HepG2 (cell line): ENCODE measurements around the gene TSHB. TPM values are rescaled to one million over a fixed set of nuclear protein-coding genes. Genes with fewer than 3 reads are reported as not detected.

Experiments
- ATAC-seq: fragments of 200-7000 bp; cut with Tn5 transposase; 3 replicates; pipeline ENCODE4 v1.9.1; 2020; ENCODE audit warnings: mild to moderate bottlenecking, moderate library complexity
- BruUV-seq: library from RNA; stranded (reverse); fragments of 400-500 nt; replicated peaks from 2 replicates; lab custom pipeline; 2021; lab: Mats Ljungman, UMichigan
- CTCF ChIA-PET: fragments of 300-600 bp; formaldehyde crosslinking; extraction: SDS; loops from one replicate; lab custom pipeline; 2021; ENCODE audit warnings: low total read pairs, inconsistent platforms, low intra/inter-chr PET ratio; lab: Yijun Ruan, JAX
- POLR2A ChIA-PET: fragments of 350-600 bp; sonication (Branson Sonifier 250); formaldehyde crosslinking; loops from one replicate; lab custom pipeline; 2020; ENCODE audit warnings: antibody characterized with exemption, inconsistent platforms; lab: Yijun Ruan, JAX
- DNase-seq: peaks from one replicate; pipeline ENCODE4 v3.0.0-alpha.2; 2015; ENCODE audit warnings: low spot score
- FAIRE-seq: peaks from 3 replicates; lab custom pipeline; 2011; peaks lifted over from hg19 to GRCh38; lab: Jason Lieb, UNC
- H2AFZ ChIP-seq: one replicate; pipeline ENCODE4 v1.6.1; 2011; ENCODE audit warnings: low read length, inconsistent platforms
- H3K27ac ChIP-seq: fragments of 300-600 bp; 3 replicates; pipeline ENCODE4 v1.8.0; 2011; ENCODE audit warnings: mixed run types, mild to moderate bottlenecking, mixed read lengths, low read length, inconsistent platforms; ENCODE audit not compliant: insufficient read depth; ENCODE audit errors: extremely low read length
- H3K27me3 ChIP-seq, 2 experiments: fragments of 200-600 bp in 1 of 2; 2 replicates in 1 of 2; 3 replicates in 1 of 2; pipeline versions ENCODE4 v1.6.0 to v1.8.0; 2011; ENCODE audit warnings: low read length in 2 of 2, mild to moderate bottlenecking in 2 of 2, moderate library complexity in 2 of 2, inconsistent platforms in 1 of 2; ENCODE audit not compliant: insufficient read depth in 2 of 2, control insufficient read depth in 1 of 2
- H3K36me3 ChIP-seq, 2 experiments: fragments of 200-600 bp in 1 of 2; replicated peaks in 1 of 2; 2 replicates in 1 of 2; 3 replicates in 1 of 2; pipeline versions ENCODE4 v1.5.1 to v1.8.0; 2011; ENCODE audit warnings: low read length in 2 of 2, inconsistent platforms in 1 of 2; ENCODE audit not compliant: insufficient read depth in 2 of 2, control insufficient read depth in 1 of 2
- H3K4me1 ChIP-seq: 2 replicates; pipeline ENCODE4 v1.5.1; 2012; ENCODE audit warnings: low read length, inconsistent platforms; ENCODE audit not compliant: insufficient read depth
- H3K4me2 ChIP-seq: 2 replicates; pipeline ENCODE4 v1.6.0; 2011; ENCODE audit warnings: low read depth, low read length, inconsistent platforms
- H3K4me3 ChIP-seq, 3 experiments: fragments of 200-600 bp in 1 of 3; sonication (generic), shearing (Covaris generic) in 1 of 3; replicated peaks in 1 of 3; 2 replicates each; pipeline ENCODE4 v1.5.1; 2011 to 2016; ENCODE audit warnings: low read length in 3 of 3, inconsistent platforms in 2 of 3, low read depth in 2 of 3, mild to moderate bottlenecking in 2 of 3, control low read depth in 1 of 3, mixed read lengths in 1 of 3; ENCODE audit not compliant: insufficient read depth in 1 of 3
- H3K79me2 ChIP-seq: one replicate; pipeline ENCODE4 v1.6.1; 2011; ENCODE audit warnings: low read length, inconsistent platforms; ENCODE audit not compliant: insufficient read depth
- H3K9ac ChIP-seq: 2 replicates; pipeline ENCODE4 v1.6.0; 2011; ENCODE audit warnings: mild to moderate bottlenecking, low read depth, low read length, inconsistent platforms; ENCODE audit not compliant: insufficient read depth
- H3K9me3 ChIP-seq: 2 replicates; pipeline ENCODE4 v1.5.1; 2012; ENCODE audit warnings: mild to moderate bottlenecking, low read length
- H4K20me1 ChIP-seq: 2 replicates; pipeline ENCODE4 v1.6.0; 2011; ENCODE audit warnings: inconsistent platforms, mild to moderate bottlenecking, low read length, moderate library complexity; ENCODE audit not compliant: insufficient read depth
- AFF4 ChIP-seq: sonication (generic); formaldehyde crosslinking; IDR thresholded peaks from 2 replicates; pipeline ENCODE4 v1.4.0; 2020; ENCODE audit warnings: missing genetic modification reagents
- ATF5 ChIP-seq: sonication (generic); formaldehyde crosslinking; IDR thresholded peaks from 2 replicates; pipeline ENCODE4 v1.4.0; 2020; ENCODE audit warnings: mild to moderate bottlenecking, low read depth, missing genetic modification reagents
- HOXA3 ChIP-seq: sonication (generic); formaldehyde crosslinking; IDR thresholded peaks from 2 replicates; pipeline ENCODE4 v1.5.0; 2020; ENCODE audit warnings: missing genetic modification reagents
- IKZF5 ChIP-seq: IDR thresholded peaks from 2 replicates; pipeline ENCODE4 v1.6.1; 2018; ENCODE audit warnings: missing genetic modification reagents, mild to moderate bottlenecking, missing compliant biosample characterization
- SMC3 ChIP-seq: IDR thresholded peaks from 2 replicates; pipeline ENCODE4 v1.6.1; 2011; ENCODE audit warnings: low read length, improper control_type of control experiment
- STAG1 ChIP-seq: sonication (generic); formaldehyde crosslinking; IDR thresholded peaks from 2 replicates; pipeline ENCODE4 v1.4.0; 2020; ENCODE audit warnings: missing genetic modification reagents
- ZNF367 ChIP-seq: sonication (generic); formaldehyde crosslinking; IDR thresholded peaks from 2 replicates; pipeline ENCODE4 v1.4.0; 2020; ENCODE audit warnings: missing genetic modification reagents, borderline replicate concordance
- WGBS: methylation state at CpG from one replicate; pipeline ENCODE4 v1.1.6; 2017; ENCODE audit warnings: low lambda C conversion rate; 5-methylcytosine and 5-hydroxymethylcytosine counted together
- in situ Hi-C: cut with HindIII; loops from 2 replicates; pipeline ENCODE4 v1.10.0; 2017; ENCODE audit warnings: low pct_unique_long_range_greater_than_20kb; ENCODE audit not compliant: extremely low pct_ligation_motif_present
- intact Hi-C: fragments of 100-400 bp; cut with micrococcal nuclease; formaldehyde crosslinking; loops from one replicate; pipeline ENCODE4 v1.10.0; 2022; ENCODE audit not compliant: unreplicated experiment
- polyA plus RNA-seq, 8 experiments: library from polyadenylated mRNA; depleted of rRNA in 3 of 8; stranded (reverse) in 7 of 8; unstranded in 1 of 8; fragments of >200 nt; fragmentation: Illumina TruSeq in 4 of 8; extraction: Trizol in 4 of 8; gene quantifications; 2 replicates each; pipeline versions ENCODE4 v1.2.1 to v1.2.3, GENCODE V29; 2011 to 2016; ENCODE audit warnings: low read depth in 4 of 8, missing spikeins in 1 of 8, mixed read lengths in 1 of 8; ENCODE audit not compliant: insufficient read depth in 1 of 8
- total RNA-seq, 5 experiments: library from RNA; depleted of rRNA; stranded (reverse); fragments of >200 nt; fragmentation: Illumina TruSeq; extraction: Trizol; gene quantifications; 2 replicates each; pipeline ENCODE4 v1.2.3, GENCODE V29; 2016; ENCODE audit warnings: low read depth in 1 of 5
- TF ChIP-seq, protein P1 (sequence below): sonication (generic); formaldehyde crosslinking; IDR thresholded peaks from 2 replicates; pipeline ENCODE4 v1.5.0; 2020; ENCODE audit warnings: mild to moderate bottlenecking, missing genetic modification reagents, moderate library complexity

Gene TSHB
- total and polyA plus RNA-seq, 2 of the 13 experiments (the other 11 are each of a cell fraction or from before 2014, with no cell fraction given), result not detected

DNA sequence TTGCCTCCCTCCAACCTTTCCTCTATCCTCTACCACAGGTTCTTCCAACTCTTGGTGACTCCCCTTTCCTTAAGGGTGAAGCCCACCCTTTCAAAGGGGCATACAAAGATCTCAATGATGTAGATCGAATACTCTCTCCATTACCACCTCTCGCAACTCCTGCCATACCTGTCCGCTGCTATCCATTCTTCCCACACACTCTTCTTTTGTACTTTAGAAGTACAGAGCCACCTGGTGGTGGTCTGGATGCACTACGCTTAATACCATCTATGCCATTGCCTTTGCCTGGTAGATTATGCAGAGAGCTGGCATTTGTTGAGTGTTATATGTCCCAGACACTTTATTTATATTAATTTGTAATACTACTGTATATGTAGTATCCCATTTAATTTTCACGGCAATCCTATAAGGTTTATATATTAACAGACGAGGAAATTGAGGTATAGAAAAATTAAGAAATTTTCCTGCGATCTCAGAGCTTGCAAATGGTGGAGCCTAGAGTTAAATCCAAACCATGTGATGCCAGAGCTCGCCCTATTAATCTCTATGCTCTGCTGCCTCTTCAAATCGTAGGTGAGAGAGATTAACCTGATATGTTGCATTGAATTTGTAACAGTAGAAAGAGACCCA lies 22.9 kb downstream of the TSHB start:
- H3K36me3 ChIP-seq, result no peaks in the 10 kb centered on the region
- WGBS, result 9% methylated on average over 9 of the region's 9 CpGs
- POLR2A ChIA-PET, result no interaction called here

More for the DNA sequence above, 22.9 kb downstream of the TSHB start:
- BruUV-seq, result no TSS peak
- Histone ChIP-seq H4K20me1 (no peaks in the 10 kb centered on the region), H3K9ac (no peak overlapping the region), H2AFZ (no peak overlapping the region), H3K9me3 (no peaks in the 10 kb centered on the region), H3K4me2 (no peak overlapping the region), H3K79me2 (no peaks in the 10 kb centered on the region), H3K27me3 (peaks cover 0 to 11% of the 10 kb centered on the region in 2 experiments; a peak in 1 of 5 replicates), H3K4me3 (no peak overlapping the region), H3K4me1 (no peaks in the 10 kb centered on the region), H3K27ac (no peak overlapping the region)
- peak; percentile 94 for ATAC-seq
- intact Hi-C loops (loop anchor here (2.0 kb wide), 1 partner anchor 74 kb away; no protein-coding TSS in a partner anchor), in situ Hi-C loops (no loop called here)
- TF ChIP-seq ATF5 (CRISPR knock-in tag) (no peak), STAG1 (CRISPR knock-in tag) (peak; percentile 71), IKZF5 (CRISPR knock-in tag) (no peak), SMC3 (peak; percentile 81), AFF4 (no peak), HOXA3 (no peak), ZNF367 (CRISPR knock-in tag) (no peak)
- TF ChIP-seq, protein P1, sequence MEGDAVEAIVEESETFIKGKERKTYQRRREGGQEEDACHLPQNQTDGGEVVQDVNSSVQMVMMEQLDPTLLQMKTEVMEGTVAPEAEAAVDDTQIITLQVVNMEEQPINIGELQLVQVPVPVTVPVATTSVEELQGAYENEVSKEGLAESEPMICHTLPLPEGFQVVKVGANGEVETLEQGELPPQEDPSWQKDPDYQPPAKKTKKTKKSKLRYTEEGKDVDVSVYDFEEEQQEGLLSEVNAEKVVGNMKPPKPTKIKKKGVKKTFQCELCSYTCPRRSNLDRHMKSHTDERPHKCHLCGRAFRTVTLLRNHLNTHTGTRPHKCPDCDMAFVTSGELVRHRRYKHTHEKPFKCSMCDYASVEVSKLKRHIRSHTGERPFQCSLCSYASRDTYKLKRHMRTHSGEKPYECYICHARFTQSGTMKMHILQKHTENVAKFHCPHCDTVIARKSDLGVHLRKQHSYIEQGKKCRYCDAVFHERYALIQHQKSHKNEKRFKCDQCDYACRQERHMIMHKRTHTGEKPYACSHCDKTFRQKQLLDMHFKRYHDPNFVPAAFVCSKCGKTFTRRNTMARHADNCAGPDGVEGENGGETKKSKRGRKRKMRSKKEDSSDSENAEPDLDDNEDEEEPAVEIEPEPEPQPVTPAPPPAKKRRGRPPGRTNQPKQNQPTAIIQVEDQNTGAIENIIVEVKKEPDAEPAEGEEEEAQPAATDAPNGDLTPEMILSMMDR (CRISPR knock-in tag), result peak; percentile 81
- peak; percentile 66 for FAIRE-seq
- CTCF ChIA-PET, result interaction anchor here (2.1 kb wide), 1 partner anchor 73 kb away, joined by 17 read pairs; no protein-coding TSS in a partner anchor
- peak; percentile 57 for DNase-seq
